Vagina (tissue), 2 donors: Measurements from ENCODE around the gene REEP6. TPM values are rescaled to one million over a fixed set of nuclear protein-coding genes. Genes with fewer than 3 reads are reported as not detected.

Experiments used
- DNase-seq, 2 donors: peaks; one replicate each; pipeline ENCODE4 v3.0.0-alpha.2; 2017; ENCODE audit errors: extremely low spot score in 2 of 2
- H3K27ac ChIP-seq: fragments of 200-600 bp; sonication (generic); one replicate; pipeline ENCODE4 v1.5.1; 2019
- H3K27me3 ChIP-seq: fragments of 200-600 bp; sonication (generic); one replicate; pipeline ENCODE4 v1.5.1; 2019
- H3K36me3 ChIP-seq, 2 donors: fragments of 200-600 bp; sonication (generic); one replicate each; pipeline ENCODE4 v1.5.1; 2017 to 2019
- H3K4me1 ChIP-seq: fragments of 200-600 bp; sonication (generic); one replicate; pipeline ENCODE4 v1.5.1; 2019
- H3K4me3 ChIP-seq, 2 donors: fragments of 200-600 bp; sonication (generic); 1 replicate in 1 of 2; 2 replicates in 1 of 2; pipeline ENCODE4 v1.5.1; 2016 to 2019
- H3K9me3 ChIP-seq: fragments of 200-600 bp; sonication (generic); one replicate; pipeline ENCODE4 v1.5.1; 2019
- POLR2A ChIP-seq, 2 donors: fragments of 450-650 bp; IDR thresholded peaks; one replicate each; pipeline ENCODE4 v1.6.1; 2017; ENCODE audit warnings: antibody characterized with exemption in 2 of 2, mild to moderate bottlenecking in 2 of 2, moderate library complexity in 2 of 2
- POLR2AphosphoS5 ChIP-seq, 2 donors: sonication (generic); formaldehyde crosslinking; IDR thresholded peaks; one replicate each; pipeline ENCODE4 v1.9.0; 2017; ENCODE audit warnings: antibody characterized with exemption in 2 of 2, mild to moderate bottlenecking in 2 of 2, low read depth in 1 of 2; ENCODE audit not compliant: insufficient read depth in 1 of 2
- intact Hi-C: fragments of 100-400 bp; cut with DNase I; formaldehyde crosslinking; loops from one replicate; pipeline ENCODE4 v1.15.1; 2023
- total RNA-seq: library from RNA; depleted of rRNA; stranded (reverse); fragments of >200 nt; gene quantifications from one replicate; pipeline ENCODE4 v1.2.3, GENCODE V29; 2016
- TF ChIP-seq, protein P1 (sequence below), 3 experiments: fragments of 450-650 bp in 2 of 3; fragments of 200-600 bp in 1 of 3; sonication (generic) in 1 of 3; IDR thresholded peaks; one replicate each; pipeline ENCODE4 v1.5.1; 2017 to 2019; ENCODE audit warnings: antibody characterized with exemption in 3 of 3, mild to moderate bottlenecking in 2 of 3, moderate library complexity in 2 of 3

The REEP6 gene
- total RNA-seq = 6.1 TPM

DNA sequence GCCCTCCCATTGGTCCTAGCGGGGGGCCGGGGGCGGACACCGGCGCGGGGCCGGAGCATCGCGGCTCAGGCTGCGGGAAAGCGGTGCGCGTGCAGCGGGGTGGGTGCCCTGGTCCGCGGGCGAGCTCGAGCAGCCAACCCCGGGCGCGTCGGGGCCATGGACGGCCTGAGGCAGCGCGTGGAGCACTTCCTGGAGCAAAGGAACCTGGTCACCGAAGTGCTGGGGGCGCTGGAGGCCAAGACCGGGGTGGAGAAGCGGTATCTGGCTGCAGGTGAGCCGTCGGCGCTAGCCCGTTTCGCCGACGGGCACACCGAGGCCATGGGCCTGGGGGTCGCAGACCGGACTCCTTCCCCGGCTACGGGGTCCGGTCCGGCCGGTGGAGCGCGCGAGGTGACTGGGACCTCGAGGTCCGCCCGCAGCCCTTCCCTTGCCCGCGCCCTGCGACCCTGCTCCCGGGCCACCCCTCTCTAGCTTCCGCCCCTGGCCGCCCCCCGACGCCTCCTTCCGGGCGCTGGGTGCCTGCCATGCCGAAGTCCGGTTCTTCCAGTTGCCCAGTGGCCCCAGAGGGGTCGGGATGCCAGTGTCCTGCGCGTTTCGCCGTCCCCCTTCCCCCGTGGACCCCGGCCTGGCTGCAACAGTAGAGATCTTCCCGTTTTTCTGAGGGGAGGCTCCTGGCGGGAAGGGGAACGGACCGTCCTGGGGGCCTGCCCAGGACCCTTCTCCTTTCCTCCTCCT lies at the start of gene REEP6:
Gene REEP6 (plus strand): TSS at position 68 of the 735 bp plus-strand sequence. CDS start 89 bp downstream, at position 157.
- H3K4me1 ChIP-seq = peaks cover 16% of the 10 kb centered on the region
- no peak for DNase-seq
- intact Hi-C loops = no loop called here
- H3K9me3 ChIP-seq = no peaks in the 10 kb centered on the region
- peak within 1 kb of the TSS; percentile 74 for H3K27ac ChIP-seq
- H3K36me3 ChIP-seq = no peaks in the 10 kb centered on the region
- H3K4me3 ChIP-seq = peak within 1 kb of the TSS; percentile 54 to 74
- TF ChIP-seq, protein P1, sequence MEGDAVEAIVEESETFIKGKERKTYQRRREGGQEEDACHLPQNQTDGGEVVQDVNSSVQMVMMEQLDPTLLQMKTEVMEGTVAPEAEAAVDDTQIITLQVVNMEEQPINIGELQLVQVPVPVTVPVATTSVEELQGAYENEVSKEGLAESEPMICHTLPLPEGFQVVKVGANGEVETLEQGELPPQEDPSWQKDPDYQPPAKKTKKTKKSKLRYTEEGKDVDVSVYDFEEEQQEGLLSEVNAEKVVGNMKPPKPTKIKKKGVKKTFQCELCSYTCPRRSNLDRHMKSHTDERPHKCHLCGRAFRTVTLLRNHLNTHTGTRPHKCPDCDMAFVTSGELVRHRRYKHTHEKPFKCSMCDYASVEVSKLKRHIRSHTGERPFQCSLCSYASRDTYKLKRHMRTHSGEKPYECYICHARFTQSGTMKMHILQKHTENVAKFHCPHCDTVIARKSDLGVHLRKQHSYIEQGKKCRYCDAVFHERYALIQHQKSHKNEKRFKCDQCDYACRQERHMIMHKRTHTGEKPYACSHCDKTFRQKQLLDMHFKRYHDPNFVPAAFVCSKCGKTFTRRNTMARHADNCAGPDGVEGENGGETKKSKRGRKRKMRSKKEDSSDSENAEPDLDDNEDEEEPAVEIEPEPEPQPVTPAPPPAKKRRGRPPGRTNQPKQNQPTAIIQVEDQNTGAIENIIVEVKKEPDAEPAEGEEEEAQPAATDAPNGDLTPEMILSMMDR (IDR thresholded peaks at IDR 0.05) = no peak
- TF ChIP-seq POLR2A (IDR thresholded peaks at IDR 0.05) = no peak
- TF ChIP-seq POLR2AphosphoS5 (IDR thresholded peaks at IDR 0.05; ENCODE audit: insufficient read depth in 1 of 2, low read depth in 1 of 2) = no peak
- H3K27me3 ChIP-seq = no peaks in the 10 kb centered on the region

DNA sequence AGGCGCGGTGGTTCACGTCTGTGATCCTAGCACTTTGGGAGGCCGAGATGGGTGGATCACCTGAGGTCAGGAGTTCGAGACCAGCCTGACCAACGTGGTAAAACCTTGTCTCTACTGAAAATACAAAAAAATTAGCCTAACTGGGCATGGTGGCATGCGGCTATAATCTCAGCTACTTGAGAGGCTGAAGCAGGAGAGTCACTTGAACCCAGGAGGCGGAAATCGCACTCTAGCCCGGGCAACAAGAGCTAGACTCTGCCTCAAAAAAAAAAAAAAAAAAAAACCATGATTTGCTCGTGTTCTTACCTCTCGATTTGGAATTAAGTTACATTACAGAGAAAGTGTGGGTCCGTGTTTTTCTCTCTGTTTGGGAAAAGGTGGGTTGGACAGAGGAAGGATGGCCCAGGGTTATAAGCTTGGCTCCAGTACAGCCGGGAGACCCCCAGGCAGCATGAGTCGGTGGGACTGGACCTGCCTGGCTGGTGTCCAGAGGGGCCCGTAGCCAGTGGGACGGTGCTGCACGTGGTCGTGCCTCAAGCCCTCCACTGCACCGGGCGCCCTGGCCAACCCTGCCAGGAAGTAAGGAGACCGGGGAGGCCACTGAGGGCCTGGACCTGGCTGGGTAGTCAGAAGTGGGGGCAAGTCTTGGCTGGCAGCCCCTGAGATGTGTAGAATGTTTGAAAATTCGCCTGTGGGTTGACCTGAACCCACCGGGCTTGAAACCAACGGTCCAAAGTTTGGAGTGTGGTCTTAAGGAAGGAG lies 49.1 kb upstream of the REEP6 start:
- H3K4me3 ChIP-seq = no peak overlapping the region
- peaks cover 56% of the 10 kb centered on the region for H3K4me1 ChIP-seq
- intact Hi-C loops = loop anchor here (10.0 kb wide), 1 partner anchor 167 kb away; the partner anchor contains the start of gene FAM174C

DNA sequence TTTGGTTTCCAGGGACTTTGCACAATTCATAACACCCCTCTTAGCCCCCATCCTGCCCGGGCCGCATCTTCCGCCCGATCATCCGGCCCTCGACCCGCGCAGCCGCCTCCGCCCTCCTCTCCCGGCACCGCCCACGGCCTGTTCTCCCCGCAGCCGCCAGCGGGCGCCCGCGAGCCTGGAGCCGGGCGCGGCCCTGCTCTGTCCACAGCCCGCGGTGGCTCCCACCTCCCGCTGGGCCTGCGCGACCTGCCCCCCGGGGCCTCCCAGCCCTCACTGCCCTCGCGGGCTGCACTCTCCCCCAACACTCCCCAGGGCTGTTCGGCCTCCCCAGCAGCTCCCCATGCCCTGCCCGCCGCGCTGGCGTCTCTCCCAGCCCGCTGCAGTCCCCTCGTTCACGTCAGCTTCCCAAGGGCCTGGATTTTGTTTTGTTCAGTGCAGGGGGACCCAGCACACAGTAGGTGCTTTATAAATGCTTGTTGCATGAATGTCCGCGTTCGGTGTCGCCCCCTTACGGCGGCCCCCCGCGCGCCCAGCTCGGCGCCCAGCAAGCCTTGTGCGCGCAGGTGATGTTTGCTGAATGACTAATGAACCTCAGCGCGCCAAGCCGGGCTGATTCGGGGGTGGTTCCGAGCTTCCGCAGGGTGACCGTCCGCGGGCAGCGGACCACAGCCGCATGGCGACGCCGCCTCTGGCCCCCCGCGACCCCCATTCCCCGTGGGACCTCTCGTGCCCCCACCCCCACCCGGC lies 45.6 kb upstream of the REEP6 start:
- no peak overlapping the region for H3K27ac ChIP-seq
- peaks cover 37% of the 10 kb centered on the region for H3K4me1 ChIP-seq
- DNase-seq = no peak
- H3K27me3 ChIP-seq = peaks cover 34% of the 10 kb centered on the region
- H3K4me3 ChIP-seq = peak overlapping the region; percentile 28 to 32
- no peak for TF ChIP-seq POLR2A (IDR thresholded peaks at IDR 0.05)
- TF ChIP-seq, protein P1 (IDR thresholded peaks at IDR 0.05) = peak; percentile 31 to 83 (median 68)
- H3K9me3 ChIP-seq = no peaks in the 10 kb centered on the region
- H3K36me3 ChIP-seq = peaks cover 0 to 26% of the 10 kb centered on the region in 2 donors
- intact Hi-C loops = loop anchor here (10.0 kb wide), 1 partner anchor 171 kb away; the partner anchor contains the start of gene FAM174C

More for the DNA sequence above, 49.1 kb upstream of the REEP6 start:
- DNase-seq = no peak
- Histone ChIP-seq H3K9me3 (no peaks in the 10 kb centered on the region), H3K36me3 (peaks cover 0 to 36% of the 10 kb centered on the region in 2 donors), H3K27ac (no peak overlapping the region), H3K27me3 (peaks cover 13% of the 10 kb centered on the region)
- TF ChIP-seq POLR2A (IDR thresholded peaks at IDR 0.05) = no peak
- no peak for TF ChIP-seq POLR2AphosphoS5 (IDR thresholded peaks at IDR 0.05; ENCODE audit: insufficient read depth in 1 of 2, low read depth in 1 of 2)

DNA sequence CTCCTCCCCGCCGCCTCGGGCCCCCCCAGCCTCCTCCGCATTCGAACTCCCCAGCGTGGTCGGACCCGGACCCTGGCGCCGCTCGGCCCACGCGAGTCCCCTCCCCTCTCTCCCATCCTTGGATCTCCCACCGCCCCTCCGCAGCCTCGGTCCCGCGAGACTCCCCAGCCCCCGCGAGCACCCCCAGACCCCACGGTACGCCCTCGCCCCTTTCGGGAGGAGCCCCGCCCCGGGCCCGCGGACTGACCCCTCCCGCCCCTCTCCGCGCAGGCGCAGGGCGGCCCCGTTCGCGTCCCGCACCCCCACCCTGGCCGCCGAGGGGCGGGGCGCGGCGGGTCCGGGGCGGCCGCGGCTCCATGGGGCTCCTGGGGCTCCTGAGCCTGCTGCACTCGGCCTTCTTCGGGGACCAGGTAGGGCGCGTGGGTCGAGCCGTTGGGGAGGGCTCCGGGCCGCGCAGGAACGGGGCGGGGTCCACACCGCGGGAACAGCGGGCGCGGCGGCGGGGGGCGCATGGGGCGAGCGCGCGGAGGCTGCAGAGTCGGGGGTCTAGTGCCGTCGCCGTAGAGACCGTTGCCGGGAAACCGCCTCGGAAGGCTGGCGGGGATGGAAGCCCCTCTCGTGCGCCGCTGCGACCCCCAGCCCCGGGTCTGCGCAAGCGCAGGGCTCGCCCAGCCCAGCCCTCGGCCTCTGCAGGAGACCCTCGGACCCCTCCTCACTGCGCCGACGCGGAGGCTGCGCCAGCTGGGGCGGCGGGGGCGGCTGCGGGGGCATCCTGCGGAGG lies 44.9 kb upstream of the REEP6 start:
- intact Hi-C loops = loop anchor here (10.0 kb wide), 1 partner anchor 171 kb away; the partner anchor contains the start of gene FAM174C
- no peak overlapping the region for H3K27ac ChIP-seq
- no peaks in the 10 kb centered on the region for H3K9me3 ChIP-seq
- H3K4me3 ChIP-seq = peak overlapping the region; percentile 28 to 32
- H3K36me3 ChIP-seq = peaks cover 0 to 18% of the 10 kb centered on the region in 2 donors
- peaks cover 40% of the 10 kb centered on the region for H3K27me3 ChIP-seq
- DNase-seq = no peak
- peaks cover 29% of the 10 kb centered on the region for H3K4me1 ChIP-seq
- TF ChIP-seq, protein P1 (IDR thresholded peaks at IDR 0.05) = no peak
- TF ChIP-seq POLR2A (IDR thresholded peaks at IDR 0.05) (no peak), POLR2AphosphoS5 (IDR thresholded peaks at IDR 0.05; ENCODE audit: insufficient read depth in 1 of 2, low read depth in 1 of 2) (no peak)
